GM12878 (cell line): ENCODE results near the gene CPNE5. TPM values are rescaled to one million over a fixed set of nuclear protein-coding genes. Genes with fewer than 3 reads are reported as not detected.

Experiments
- ATAC-seq: fragments of 200-7000 bp; cut with Tn5 transposase; 3 replicates; pipeline ENCODE4 v1.9.1; 2020; ENCODE audit warnings: mild to moderate bottlenecking, moderate library complexity
- BruUV-seq: library from RNA; stranded (reverse); fragments of 400-500 nt; replicated peaks from 2 replicates; lab custom pipeline; 2021; lab: Mats Ljungman, UMichigan
- CTCF ChIA-PET: fragments of 300-600 bp; sonication (Branson Sonifier 250); formaldehyde crosslinking; extraction: SDS; loops from one replicate; lab custom pipeline; 2021; ENCODE audit warnings: inconsistent platforms; lab: Yijun Ruan, JAX
- POLR2A ChIA-PET: fragments of 350-600 bp; formaldehyde crosslinking; extraction: SDS; loops from one replicate; lab custom pipeline; 2021; ENCODE audit warnings: inconsistent platforms; lab: Charles Lee
- RAD21 ChIA-PET: fragments of 300-600 bp; sonication (Branson Sonifier 250); formaldehyde crosslinking; loops from one replicate; lab custom pipeline; 2023; ENCODE audit warnings: antibody characterized with exemption; ENCODE audit not compliant: unreplicated experiment; lab: Charles Lee
- SMC1A ChIA-PET: fragments of 300-600 bp; sonication (Branson Sonifier 250); formaldehyde crosslinking; loops from one replicate; lab custom pipeline; 2023; ENCODE audit not compliant: unreplicated experiment, uncharacterized antibody; lab: Charles Lee
- DNase-seq: peaks from one replicate; pipeline ENCODE4 v3.0.0-alpha.2; 2011; ENCODE audit warnings: low read depth, low spot score
- FAIRE-seq: peaks from 3 replicates; lab custom pipeline; 2011; peaks lifted over from hg19 to GRCh38; lab: Jason Lieb, UNC
- H2AFZ ChIP-seq: 2 replicates; pipeline ENCODE4 v1.6.0; 2011; ENCODE audit warnings: low read depth, low read length, control low read depth; ENCODE audit not compliant: control insufficient read depth
- H3K27ac ChIP-seq: 2 replicates; pipeline ENCODE4 v1.5.1; 2011; ENCODE audit warnings: control low read depth; ENCODE audit not compliant: control insufficient read depth, insufficient read depth
- H3K27me3 ChIP-seq, 2 experiments: replicated peaks in 1 of 2; 2 replicates each; pipeline versions ENCODE4 v1.6.0 to v1.6.1; 2011; ENCODE audit warnings: low read length in 1 of 2; ENCODE audit not compliant: control insufficient read depth in 2 of 2, insufficient read depth in 2 of 2
- H3K36me3 ChIP-seq, 2 experiments: 2 replicates each; pipeline ENCODE4 v1.5.1; 2011; ENCODE audit warnings: low read length in 1 of 2; ENCODE audit not compliant: control insufficient read depth in 2 of 2, insufficient read depth in 2 of 2
- H3K4me1 ChIP-seq: 2 replicates; pipeline ENCODE4 v1.6.1; 2011; ENCODE audit warnings: mild to moderate bottlenecking, low read length, moderate library complexity, mixed read lengths; ENCODE audit not compliant: control insufficient read depth, insufficient read depth
- H3K4me2 ChIP-seq: 2 replicates; pipeline ENCODE4 v1.6.0; 2011; ENCODE audit warnings: control low read depth; ENCODE audit not compliant: control insufficient read depth, insufficient read depth
- H3K4me3 ChIP-seq: fragments of 200-600 bp; sonication (generic); 2 replicates; pipeline ENCODE4 v1.5.1; 2016
- H3K79me2 ChIP-seq: 2 replicates; pipeline ENCODE4 v1.6.0; 2011; ENCODE audit warnings: low read length; ENCODE audit not compliant: control insufficient read depth, insufficient read depth
- H3K9ac ChIP-seq: 2 replicates; pipeline ENCODE4 v1.8.0; 2011; ENCODE audit warnings: low read length, control low read depth, mixed read lengths; ENCODE audit not compliant: control insufficient read depth, insufficient read depth
- H3K9me3 ChIP-seq: replicated peaks from 3 replicates; pipeline ENCODE4 v1.5.1; 2011; ENCODE audit warnings: mild to moderate bottlenecking, low read length; ENCODE audit not compliant: control insufficient read depth, insufficient read depth
- H4K20me1 ChIP-seq: 2 replicates; pipeline ENCODE4 v1.6.0; 2011; ENCODE audit not compliant: control insufficient read depth, insufficient read depth
- ELK1 ChIP-seq: IDR thresholded peaks from 2 replicates; pipeline ENCODE4 v1.6.1; 2012; ENCODE audit warnings: low read depth, low read length, improper control_type of control experiment
- ETV6 ChIP-seq, 2 experiments: fragments of 450-650 bp in 1 of 2; IDR thresholded peaks in 1 of 2; conservative IDR thresholded peaks in 1 of 2; 2 replicates each; pipeline ENCODE4 v1.6.1; 2014; ENCODE audit warnings: antibody characterized with exemption in 1 of 2, borderline replicate concordance in 1 of 2, low read depth in 1 of 2, mild to moderate bottlenecking in 1 of 2, moderate library complexity in 1 of 2
- POU2F2 ChIP-seq: IDR thresholded peaks from 3 replicates; pipeline ENCODE4 v1.6.1; 2011; ENCODE audit warnings: low read depth, mild to moderate bottlenecking, low read length, borderline replicate concordance
- SUPT20H ChIP-seq: IDR thresholded peaks from 2 replicates; pipeline ENCODE4 v1.6.1; 2011; ENCODE audit warnings: low read depth, mild to moderate bottlenecking, low read length, moderate library complexity, borderline replicate concordance; ENCODE audit not compliant: control insufficient read depth
- TCF7 ChIP-seq: IDR thresholded peaks from 2 replicates; pipeline ENCODE4 v1.6.1; 2014; ENCODE audit warnings: antibody characterized with exemption, borderline replicate concordance
- USF1 ChIP-seq: IDR thresholded peaks from 2 replicates; pipeline ENCODE4 v1.6.1; 2011; ENCODE audit warnings: borderline replicate concordance, low read depth, mild to moderate bottlenecking, moderate library complexity, mixed read lengths, low read length; ENCODE audit not compliant: insufficient read depth; ENCODE audit errors: extremely low read length
- ZBTB11 ChIP-seq: fragments of 450-650 bp; formaldehyde crosslinking; IDR thresholded peaks from 2 replicates; pipeline ENCODE4 v1.5.0; 2022; ENCODE audit warnings: mild to moderate bottlenecking, missing genetic modification characterization
- ZNF622 ChIP-seq: fragments of 450-650 bp; IDR thresholded peaks from 2 replicates; pipeline ENCODE4 v1.6.1; 2017; ENCODE audit warnings: mild to moderate bottlenecking, inconsistent platforms
- WGBS: methylation state at CpG from one replicate; pipeline ENCODE4 v1.1.6; 2016; ENCODE audit warnings: low lambda C conversion rate; ENCODE audit not compliant: insufficient replicate concordance, insufficient coverage; ENCODE audit errors: missing lambda C conversion rate; 5-methylcytosine and 5-hydroxymethylcytosine counted together
- in situ Hi-C: fragments of 300-500 bp; cut with MboI; formaldehyde crosslinking; loops from 9 replicates; pipeline ENCODE4 v1.14.3; 2018; ENCODE audit warnings: mixed read lengths
- intact Hi-C: fragments of 100-400 bp; cut with micrococcal nuclease; formaldehyde crosslinking; loops from one replicate; pipeline ENCODE4 v1.14.2; 2022; ENCODE audit not compliant: unreplicated experiment
- polyA plus RNA-seq, 11 experiments: library from polyadenylated mRNA; depleted of rRNA in 4 of 11; unstranded in 6 of 11; stranded (reverse) in 5 of 11; fragments of >200 nt; fragmentation: Nextera tagmentation in 4 of 11; fragmentation: Illumina TruSeq in 1 of 11; extraction: Ambion mirVana in 4 of 11; extraction: Trizol in 1 of 11; gene quantifications; 1 replicate in 1 of 11; 2 replicates in 10 of 11; pipeline versions ENCODE4 v1.2.1 to v1.2.3, GENCODE V29; 2011 to 2016; ENCODE audit warnings: inconsistent platforms in 2 of 11, missing spikeins in 2 of 11, low read depth in 1 of 11
- total RNA-seq, 4 experiments: library from RNA; depleted of rRNA in 3 of 4; stranded (reverse); fragments of >200 nt in 3 of 4; fragmentation: Illumina TruSeq in 1 of 4; extraction: Trizol in 1 of 4; gene quantifications; 2 replicates each; pipeline versions ENCODE4 v1.2.1 to v1.2.3, GENCODE V29; 2013 to 2021

The CPNE5 gene
- total and polyA plus RNA-seq, 10 of the 15 experiments (the other 5 are each of a cell fraction or from before 2014, with no cell fraction given): 2.4 to 39.1 (median 18.2) TPM

DNA sequence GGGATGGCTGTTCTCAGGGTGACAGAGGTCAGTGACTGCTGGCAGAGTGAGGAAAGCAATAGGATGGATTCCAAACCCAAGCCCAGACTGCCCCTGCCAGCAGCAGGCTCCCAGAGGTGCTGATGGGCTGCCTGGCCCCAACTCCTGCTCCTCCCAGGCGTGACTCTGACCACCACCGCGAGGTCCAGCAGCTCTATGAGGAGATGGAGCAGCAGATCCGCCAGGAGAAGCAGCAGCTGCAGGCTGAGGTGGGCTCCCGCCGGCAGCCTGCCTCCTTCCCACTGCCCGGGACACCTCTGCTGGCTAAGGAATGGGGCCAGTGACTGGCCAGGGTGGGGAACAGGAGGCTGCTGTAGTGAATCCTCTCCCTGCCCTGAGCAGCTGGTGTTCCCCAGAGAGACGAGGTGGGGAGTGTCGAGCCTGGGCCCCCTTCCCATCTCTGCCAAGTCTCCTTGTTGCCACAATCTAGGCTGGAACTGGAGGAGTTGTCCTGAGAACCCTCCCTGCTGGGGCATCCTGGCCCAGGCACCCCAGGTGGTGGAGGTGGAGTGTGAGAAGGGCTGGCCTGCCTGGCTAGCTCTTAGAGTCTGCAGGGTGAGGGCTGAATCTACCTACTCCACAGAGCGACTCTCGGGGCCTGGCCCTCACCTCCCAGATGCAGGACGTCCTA, 121.2 kb downstream of the CPNE5 start:
- WGBS: 51% methylated on average over 12 of the region's 12 CpGs
- Histone ChIP-seq H3K27me3 (no peaks in the 10 kb centered on the region), H3K79me2 (no peaks in the 10 kb centered on the region), H3K36me3 (no peaks in the 10 kb centered on the region), H3K9ac (no peak overlapping the region), H3K4me3 (no peak overlapping the region), H4K20me1 (no peaks in the 10 kb centered on the region), H3K9me3 (no peaks in the 10 kb centered on the region), H3K4me2 (no peak overlapping the region), H3K27ac (no peak overlapping the region), H3K4me1 (peaks cover 14% of the 10 kb centered on the region), H2AFZ (no peak overlapping the region)
- ChIA-PET CTCF (interaction anchor here (1.6 to 3.5 kb wide), 2 partner anchors 11 to 42 kb away, joined by 5 to 14 read pairs; no protein-coding TSS in a partner anchor), SMC1A (no interaction called here), POLR2A (interaction anchor here (0.5 to 1.6 kb wide), 4 partner anchors 26 to 36 kb away, joined by 3 to 6 read pairs (median 4); no protein-coding TSS in a partner anchor), RAD21 (interaction anchor here (3.1 to 3.6 kb wide), 2 partner anchors 36 to 37 kb away, joined by 11 to 14 read pairs; no protein-coding TSS in a partner anchor)
- ATAC-seq (no peak), DNase-seq (no peak), FAIRE-seq (no peak)
- TF ChIP-seq POU2F2: no peak
- in situ Hi-C loops: no loop called here
- intact Hi-C loops: no loop called here
- BruUV-seq: no TSS peak

- no peak for ATAC-seq
- no peak for TF ChIP-seq TCF7
- TF ChIP-seq ELK1: no peak
- TF ChIP-seq ETV6 (conservative IDR thresholded peaks at IDR 0.05 in 1 of 2, IDR thresholded peaks at IDR 0.05 in 1 of 2; ENCODE audit: borderline replicate concordance in 1 of 2, low read depth in 1 of 2): no peak
- no peak for TF ChIP-seq ZNF622
- TF ChIP-seq ZBTB11 (CRISPR knock-in tag): no peak
- no peak for TF ChIP-seq SUPT20H
- no peak for TF ChIP-seq USF1
Observed at GRCh38 chr6:36717231-36717825, 121.9 kb downstream of the CPNE5 start.

More at GRCh38 chr6:36717231-36717825, 121.9 kb downstream of the CPNE5 start:
- no peak overlapping the region for H2AFZ ChIP-seq
- ChIA-PET RAD21 (interaction anchor here (0.7 to 3.6 kb wide), 3 partner anchors 25 to 89 kb away, joined by 3 to 14 read pairs (median 3); no protein-coding TSS in a partner anchor), CTCF (interaction anchor here (1.6 to 3.5 kb wide), 2 partner anchors 10 to 42 kb away, joined by 5 to 14 read pairs; no protein-coding TSS in a partner anchor), POLR2A (interaction anchor here (0.6 to 1.3 kb wide), 2 partner anchors 25 to 36 kb away, joined by 3 to 6 read pairs; no protein-coding TSS in a partner anchor), SMC1A (no interaction called here)
- intact Hi-C loops (no loop called here), in situ Hi-C loops (no loop called here)
- no peak overlapping the region for H3K4me3 ChIP-seq
- no peaks in the 10 kb centered on the region for H3K79me2 ChIP-seq
- no TSS peak for BruUV-seq
- WGBS: 49% methylated on average over 13 of the region's 13 CpGs
- no peak overlapping the region for H3K27ac ChIP-seq
- no peak overlapping the region for H3K4me2 ChIP-seq
- H3K9ac ChIP-seq: no peak overlapping the region
- H4K20me1 ChIP-seq: no peaks in the 10 kb centered on the region
- FAIRE-seq: no peak
- no peaks in the 10 kb centered on the region for H3K9me3 ChIP-seq
- peaks cover 14% of the 10 kb centered on the region for H3K4me1 ChIP-seq
- no peaks in the 10 kb centered on the region for H3K27me3 ChIP-seq
- no peaks in the 10 kb centered on the region for H3K36me3 ChIP-seq
- DNase-seq: no peak
